H9 (cell line): Measurements from ENCODE around the gene KAZN. TPM values are rescaled to one million over a fixed set of nuclear protein-coding genes. Genes with fewer than 3 reads are reported as not detected.

Source experiments
- DNase-seq: peaks from one replicate; pipeline ENCODE4 v3.0.0-alpha.2; 2017
- H2AFZ ChIP-seq: one replicate; pipeline ENCODE4 v1.6.1; 2013; ENCODE audit warnings: mild to moderate bottlenecking, low read length, control low read depth, moderate library complexity
- H2AK5ac ChIP-seq: 2 replicates; pipeline ENCODE4 v1.6.1; 2013; ENCODE audit warnings: low read length, control low read depth, mixed read lengths; ENCODE audit not compliant: insufficient read length
- H2BK120ac ChIP-seq: one replicate; pipeline ENCODE4 v1.6.1; 2013; ENCODE audit warnings: low read depth, mild to moderate bottlenecking, low read length, control low read depth, inconsistent platforms; ENCODE audit not compliant: poor library complexity, severe bottlenecking
- H2BK12ac ChIP-seq: 2 replicates; pipeline ENCODE4 v1.6.1; 2013; ENCODE audit warnings: low read length, control low read depth, mixed read lengths, low read depth; ENCODE audit not compliant: insufficient read length
- H2BK15ac ChIP-seq: 2 replicates; pipeline ENCODE4 v1.6.1; 2013; ENCODE audit warnings: low read depth, low read length, control low read depth
- H2BK20ac ChIP-seq: one replicate; pipeline ENCODE4 v1.6.1; 2013; ENCODE audit warnings: low read depth, mild to moderate bottlenecking, low read length, control low read depth, inconsistent platforms; ENCODE audit not compliant: poor library complexity, severe bottlenecking
- H2BK5ac ChIP-seq: 2 replicates; pipeline ENCODE4 v1.6.1; 2013; ENCODE audit warnings: low read length, control low read depth, mixed read lengths; ENCODE audit not compliant: insufficient read length
- H3K14ac ChIP-seq: 2 replicates; pipeline ENCODE4 v1.6.1; 2013; ENCODE audit warnings: low read length, control low read depth; ENCODE audit not compliant: insufficient read depth
- H3K18ac ChIP-seq: 2 replicates; pipeline ENCODE4 v1.6.1; 2013; ENCODE audit warnings: low read depth, mild to moderate bottlenecking, mixed read lengths, low read length, control low read depth; ENCODE audit not compliant: insufficient read length
- H3K23ac ChIP-seq: 2 replicates; pipeline ENCODE4 v1.6.1; 2013; ENCODE audit warnings: low read length, control low read depth, mixed read lengths, low read depth; ENCODE audit not compliant: insufficient read length
- H3K23me2 ChIP-seq: 2 replicates; pipeline ENCODE4 v1.6.1; 2013; ENCODE audit warnings: low read depth, mild to moderate bottlenecking, mixed read lengths, low read length, control low read depth; ENCODE audit not compliant: insufficient read length, poor library complexity, severe bottlenecking
- H3K27ac ChIP-seq: 2 replicates; pipeline ENCODE4 v1.5.1; 2013; ENCODE audit warnings: low read length, control low read depth, mixed read lengths, low read depth; ENCODE audit not compliant: insufficient read length
- H3K27me3 ChIP-seq: 2 replicates; pipeline ENCODE4 v1.6.1; 2013; ENCODE audit warnings: low read length, control low read depth, inconsistent platforms; ENCODE audit not compliant: insufficient read depth
- H3K4ac ChIP-seq: 2 replicates; pipeline ENCODE4 v1.6.1; 2013; ENCODE audit warnings: low read depth, mild to moderate bottlenecking, control low read depth, inconsistent platforms, low read length, moderate library complexity
- H3K4me1 ChIP-seq: 2 replicates; pipeline ENCODE4 v1.6.1; 2013; ENCODE audit warnings: low read length, control low read depth, inconsistent platforms; ENCODE audit not compliant: insufficient read depth
- H3K4me2 ChIP-seq: 2 replicates; pipeline ENCODE4 v1.6.1; 2013; ENCODE audit warnings: low read length, control low read depth, mixed read lengths; ENCODE audit not compliant: insufficient read length, insufficient read depth
- H3K56ac ChIP-seq: 2 replicates; pipeline ENCODE4 v1.6.1; 2013; ENCODE audit warnings: low read depth, mild to moderate bottlenecking, mixed read lengths, low read length, control low read depth; ENCODE audit not compliant: insufficient read length
- H3K79me1 ChIP-seq: 2 replicates; pipeline ENCODE4 v1.6.1; 2013; ENCODE audit warnings: low read depth, mild to moderate bottlenecking, moderate library complexity, low read length, control low read depth, inconsistent platforms; ENCODE audit not compliant: insufficient read depth, poor library complexity, severe bottlenecking
- H3K79me2 ChIP-seq: 2 replicates; pipeline ENCODE4 v1.6.1; 2013; ENCODE audit warnings: low read length, control low read depth, inconsistent platforms; ENCODE audit not compliant: insufficient read depth
- H3K9ac ChIP-seq: 2 replicates; pipeline ENCODE4 v1.6.1; 2013; ENCODE audit warnings: low read length, control low read depth, mixed read lengths; ENCODE audit not compliant: insufficient read length; ENCODE audit errors: extremely low read depth
- H3K9me3 ChIP-seq: one replicate; pipeline ENCODE4 v1.6.1; 2013; ENCODE audit warnings: low read depth, low read length, inconsistent platforms; ENCODE audit not compliant: control insufficient read depth
- H3T11ph ChIP-seq: one replicate; pipeline ENCODE4 v1.6.1; 2013; ENCODE audit warnings: mild to moderate bottlenecking, low read length, control low read depth, inconsistent platforms
- H4K20me1 ChIP-seq: one replicate; pipeline ENCODE4 v1.6.1; 2013; ENCODE audit not compliant: control insufficient read depth, insufficient read length, insufficient read depth
- H4K5ac ChIP-seq: 2 replicates; pipeline ENCODE4 v1.6.1; 2013; ENCODE audit warnings: low read depth, mild to moderate bottlenecking, mixed read lengths, low read length, control low read depth; ENCODE audit not compliant: insufficient read length
- H4K8ac ChIP-seq: replicated peaks from 2 replicates; pipeline ENCODE4 v1.6.1; 2013; ENCODE audit warnings: low read length, control low read depth, mixed read lengths, low read depth; ENCODE audit not compliant: insufficient read length
- H4K91ac ChIP-seq: 2 replicates; pipeline ENCODE4 v1.6.1; 2013; ENCODE audit warnings: low read depth, mild to moderate bottlenecking, moderate library complexity, mixed read lengths, low read length, control low read depth; ENCODE audit not compliant: insufficient read length
- H3K27ac Mint-ChIP-seq, 3 experiments: 2 replicates in 2 of 3; 3 replicates in 1 of 3; pipeline ENCODE4 v1.8.0; 2020 to 2021; ENCODE audit warnings: mixed read lengths in 3 of 3, mild to moderate bottlenecking in 1 of 3, moderate library complexity in 1 of 3
- H3K27me3 Mint-ChIP-seq: 2 replicates; pipeline ENCODE4 v1.8.0; 2021; ENCODE audit warnings: low read depth, mild to moderate bottlenecking, moderate library complexity, mixed read lengths
- H3K36me3 Mint-ChIP-seq, 3 experiments: 2 replicates in 2 of 3; 3 replicates in 1 of 3; pipeline ENCODE4 v1.8.0; 2020 to 2021; ENCODE audit warnings: low read depth in 3 of 3, mixed read lengths in 3 of 3; ENCODE audit not compliant: insufficient read depth in 1 of 3
- H3K4me1 Mint-ChIP-seq, 2 experiments: 2 replicates each; pipeline ENCODE4 v1.8.0; 2020; ENCODE audit warnings: mixed read lengths in 2 of 2
- H3K4me3 Mint-ChIP-seq, 2 experiments: 2 replicates in 1 of 2; 3 replicates in 1 of 2; pipeline ENCODE4 v1.8.0; 2020 to 2021; ENCODE audit warnings: mild to moderate bottlenecking in 2 of 2, mixed read lengths in 2 of 2, moderate library complexity in 1 of 2
- H3K9me3 Mint-ChIP-seq, 2 experiments: 2 replicates in 1 of 2; 3 replicates in 1 of 2; pipeline ENCODE4 v1.8.0; 2020; ENCODE audit warnings: mild to moderate bottlenecking in 2 of 2, mixed read lengths in 2 of 2, moderate library complexity in 1 of 2
- WGBS: extraction: QIAGEN DNeasy Blood & Tissue Kit; methylation state at CpG from one replicate; pipeline ENCODE4 v1.1.7; 2013; ENCODE audit warnings: missing lambda C conversion rate, low lambda C conversion rate, mixed read lengths; ENCODE audit not compliant: insufficient read length; ENCODE audit errors: extremely low coverage; 5-methylcytosine and 5-hydroxymethylcytosine counted together
- total RNA-seq: library from RNA; stranded (reverse); gene quantifications from 2 replicates; pipeline ENCODE4 v1.2.1, GENCODE V29; 2021
- TF ChIP-seq, protein P1 (sequence below): fragments of 200-600 bp; sonication (generic); conservative IDR thresholded peaks from 3 replicates; pipeline ENCODE4 v1.8.0; 2021; ENCODE audit warnings: antibody characterized with exemption, mild to moderate bottlenecking

The KAZN gene
- total RNA-seq, 1 experiment from 2014 or later: 7.6 TPM

DNA sequence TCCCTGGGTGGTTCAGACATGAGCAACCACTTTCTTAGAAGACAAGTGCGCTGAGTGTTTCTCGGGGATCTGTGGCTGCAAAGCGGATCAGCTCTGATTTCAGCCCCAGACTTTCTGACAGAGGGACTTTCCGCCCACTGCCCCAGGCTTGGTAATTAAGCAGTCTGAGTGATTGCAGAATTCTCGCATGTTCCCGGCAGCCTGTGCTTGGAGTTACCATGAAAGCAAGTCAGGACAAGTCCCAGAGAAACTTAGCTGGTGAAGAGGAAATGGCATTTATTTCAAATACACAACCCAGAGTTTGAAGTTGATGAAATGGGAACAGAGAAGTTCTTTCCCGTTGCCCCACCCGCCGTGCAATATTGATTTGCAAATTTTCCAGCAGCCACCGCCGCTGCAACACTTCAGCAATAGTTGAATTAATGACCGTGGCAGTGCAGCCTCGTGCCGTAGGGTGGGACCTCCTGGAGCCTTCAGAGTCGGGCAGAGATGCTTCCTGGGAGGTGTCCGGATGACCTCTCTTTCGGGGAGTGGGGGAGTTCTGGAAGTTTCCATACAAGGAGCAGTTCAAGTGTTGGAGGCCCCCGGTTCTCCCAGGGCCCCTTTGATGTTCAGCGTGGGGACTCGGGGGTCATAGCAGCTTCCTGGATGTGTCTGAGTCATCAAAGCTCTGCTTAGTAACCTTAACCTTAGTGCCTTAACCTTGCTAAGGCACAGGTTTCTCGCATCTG is 134.7 kb downstream of the KAZN start:
- H3K4me1 ChIP-seq: peaks cover 9% of the 10 kb centered on the region; the same call in 1 of the 2 replicates
- H2BK5ac ChIP-seq: no peak overlapping the region
- no peak overlapping the region for H3K4ac ChIP-seq
- H4K5ac ChIP-seq: no peak overlapping the region
- no peak overlapping the region for H2BK120ac ChIP-seq
- H3K4me2 ChIP-seq: peak overlapping the region; percentile 50
- DNase-seq: peak; percentile 88
- H3K79me2 ChIP-seq: no peaks in the 10 kb centered on the region
- H3K27ac ChIP-seq: peak overlapping the region; percentile 28
- H4K8ac ChIP-seq: no peak overlapping the region
- Mint-ChIP-seq H3K27ac (peak overlapping the region in 2 of 3 experiments; percentile 81 to 95; a peak in 4 of 7 replicates), H3K36me3 (no peaks in the 10 kb centered on the region), H3K4me3 (peak overlapping the region; percentile 44 to 71; a peak in 4 of 5 replicates), H3K4me1 (peaks cover 49 to 52% of the 10 kb centered on the region in 2 experiments), H3K27me3 (peaks cover 56% of the 10 kb centered on the region), H3K9me3 (no peaks in the 10 kb centered on the region; a peak in 1 of 5 replicates)
- H3K27me3 ChIP-seq: peaks cover 6% of the 10 kb centered on the region; the same call in 1 of the 2 replicates
- H3T11ph ChIP-seq: no peak overlapping the region
- no peak overlapping the region for H4K91ac ChIP-seq
- H3K56ac ChIP-seq: no peak overlapping the region
- H3K14ac ChIP-seq: peak overlapping the region; percentile 68
- peak overlapping the region; percentile 89 for H3K18ac ChIP-seq
- H2BK15ac ChIP-seq: no peak overlapping the region
- H4K20me1 ChIP-seq: no peaks in the 10 kb centered on the region
- H2AK5ac ChIP-seq: no peak overlapping the region
- H3K23me2 ChIP-seq: no peaks in the 10 kb centered on the region
- TF ChIP-seq, protein P1, sequence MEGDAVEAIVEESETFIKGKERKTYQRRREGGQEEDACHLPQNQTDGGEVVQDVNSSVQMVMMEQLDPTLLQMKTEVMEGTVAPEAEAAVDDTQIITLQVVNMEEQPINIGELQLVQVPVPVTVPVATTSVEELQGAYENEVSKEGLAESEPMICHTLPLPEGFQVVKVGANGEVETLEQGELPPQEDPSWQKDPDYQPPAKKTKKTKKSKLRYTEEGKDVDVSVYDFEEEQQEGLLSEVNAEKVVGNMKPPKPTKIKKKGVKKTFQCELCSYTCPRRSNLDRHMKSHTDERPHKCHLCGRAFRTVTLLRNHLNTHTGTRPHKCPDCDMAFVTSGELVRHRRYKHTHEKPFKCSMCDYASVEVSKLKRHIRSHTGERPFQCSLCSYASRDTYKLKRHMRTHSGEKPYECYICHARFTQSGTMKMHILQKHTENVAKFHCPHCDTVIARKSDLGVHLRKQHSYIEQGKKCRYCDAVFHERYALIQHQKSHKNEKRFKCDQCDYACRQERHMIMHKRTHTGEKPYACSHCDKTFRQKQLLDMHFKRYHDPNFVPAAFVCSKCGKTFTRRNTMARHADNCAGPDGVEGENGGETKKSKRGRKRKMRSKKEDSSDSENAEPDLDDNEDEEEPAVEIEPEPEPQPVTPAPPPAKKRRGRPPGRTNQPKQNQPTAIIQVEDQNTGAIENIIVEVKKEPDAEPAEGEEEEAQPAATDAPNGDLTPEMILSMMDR: no peak
- H3K23ac ChIP-seq: no peak overlapping the region
- H2BK12ac ChIP-seq: no peak overlapping the region
- H3K79me1 ChIP-seq: no peaks in the 10 kb centered on the region
- no CpG with 5 or more reads among the region's 21 CpGs for WGBS
- H3K9me3 ChIP-seq: no peaks in the 10 kb centered on the region
- no peak overlapping the region for H2AFZ ChIP-seq
- H3K9ac ChIP-seq: no peak overlapping the region
- no peak overlapping the region for H2BK20ac ChIP-seq
